ENCODE measurements around the gene GCN1. TPM values are rescaled to one million over a fixed set of nuclear protein-coding genes. Genes with fewer than 3 reads are reported as not detected.

The GCN1 gene
- total RNA-seq, 3 donors from 2014 or later, result 74.6 to 108 (median 76.7) TPM

DNA sequence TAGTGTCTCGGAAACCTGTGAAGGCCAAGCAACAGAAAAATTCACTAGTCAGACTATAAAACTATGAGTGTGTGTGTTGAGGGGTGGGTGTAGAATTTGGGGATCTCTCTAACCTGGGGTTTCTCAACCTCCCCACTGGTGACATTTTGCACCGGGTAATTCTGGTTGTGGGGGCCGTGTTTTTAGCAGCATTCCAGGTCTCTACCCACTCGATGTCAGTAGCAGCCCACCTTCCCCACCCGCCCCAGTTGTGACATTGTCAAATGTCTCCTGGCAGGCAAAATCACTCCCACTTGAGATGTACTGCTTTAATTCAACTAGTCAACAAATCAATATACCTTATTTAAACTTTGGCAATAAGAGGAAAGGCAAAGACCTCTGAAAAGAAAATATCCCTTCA is 4.1 kb downstream of the GCN1 start:
- H3K4me1 ChIP-seq (ENCODE audit: low read depth), result peaks cover 24% of the 10 kb centered on the region
- H3K9me3 ChIP-seq, result no peaks in the 10 kb centered on the region
- H3K4me3 ChIP-seq, result no peak overlapping the region
- intact Hi-C loops (cut with DNase I, micrococcal nuclease), result no loop called here
- TF ChIP-seq, protein P1, sequence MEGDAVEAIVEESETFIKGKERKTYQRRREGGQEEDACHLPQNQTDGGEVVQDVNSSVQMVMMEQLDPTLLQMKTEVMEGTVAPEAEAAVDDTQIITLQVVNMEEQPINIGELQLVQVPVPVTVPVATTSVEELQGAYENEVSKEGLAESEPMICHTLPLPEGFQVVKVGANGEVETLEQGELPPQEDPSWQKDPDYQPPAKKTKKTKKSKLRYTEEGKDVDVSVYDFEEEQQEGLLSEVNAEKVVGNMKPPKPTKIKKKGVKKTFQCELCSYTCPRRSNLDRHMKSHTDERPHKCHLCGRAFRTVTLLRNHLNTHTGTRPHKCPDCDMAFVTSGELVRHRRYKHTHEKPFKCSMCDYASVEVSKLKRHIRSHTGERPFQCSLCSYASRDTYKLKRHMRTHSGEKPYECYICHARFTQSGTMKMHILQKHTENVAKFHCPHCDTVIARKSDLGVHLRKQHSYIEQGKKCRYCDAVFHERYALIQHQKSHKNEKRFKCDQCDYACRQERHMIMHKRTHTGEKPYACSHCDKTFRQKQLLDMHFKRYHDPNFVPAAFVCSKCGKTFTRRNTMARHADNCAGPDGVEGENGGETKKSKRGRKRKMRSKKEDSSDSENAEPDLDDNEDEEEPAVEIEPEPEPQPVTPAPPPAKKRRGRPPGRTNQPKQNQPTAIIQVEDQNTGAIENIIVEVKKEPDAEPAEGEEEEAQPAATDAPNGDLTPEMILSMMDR (IDR thresholded peaks at IDR 0.05), result no peak
- H3K36me3 ChIP-seq (ENCODE audit: low read depth), result no peaks in the 10 kb centered on the region
- DNase-seq (no peak), ATAC-seq (no peak)

DNA sequence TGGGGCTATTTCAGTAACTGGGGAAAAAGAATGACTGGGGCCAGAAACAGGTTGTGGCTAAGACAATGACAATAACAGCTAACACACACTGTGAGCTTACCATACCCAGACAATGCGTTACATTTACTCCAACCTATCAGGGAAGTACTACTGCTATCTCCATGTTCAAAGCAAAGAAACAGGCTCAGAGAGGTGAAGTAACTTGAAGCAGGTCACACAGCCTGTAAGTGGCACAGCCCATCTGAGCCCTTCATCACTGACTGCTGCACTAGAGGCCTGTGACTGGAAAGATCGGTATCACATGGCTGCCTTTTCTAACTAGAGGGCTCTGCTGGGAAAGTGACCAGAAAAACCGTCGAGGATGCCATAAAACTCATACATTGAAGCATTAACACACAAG is 7.9 kb downstream of the GCN1 start:
- H3K4me1 ChIP-seq (ENCODE audit: low read depth), result peaks cover 3% of the 10 kb centered on the region
- TF ChIP-seq, protein P1 (IDR thresholded peaks at IDR 0.05), result no peak
- DNase-seq, result no peak
- H3K9me3 ChIP-seq, result no peaks in the 10 kb centered on the region
- H3K36me3 ChIP-seq (ENCODE audit: low read depth), result peaks cover 3% of the 10 kb centered on the region
- H3K4me3 ChIP-seq, result no peak overlapping the region
- no peak for ATAC-seq
- intact Hi-C loops (cut with DNase I, micrococcal nuclease), result no loop called here

DNA sequence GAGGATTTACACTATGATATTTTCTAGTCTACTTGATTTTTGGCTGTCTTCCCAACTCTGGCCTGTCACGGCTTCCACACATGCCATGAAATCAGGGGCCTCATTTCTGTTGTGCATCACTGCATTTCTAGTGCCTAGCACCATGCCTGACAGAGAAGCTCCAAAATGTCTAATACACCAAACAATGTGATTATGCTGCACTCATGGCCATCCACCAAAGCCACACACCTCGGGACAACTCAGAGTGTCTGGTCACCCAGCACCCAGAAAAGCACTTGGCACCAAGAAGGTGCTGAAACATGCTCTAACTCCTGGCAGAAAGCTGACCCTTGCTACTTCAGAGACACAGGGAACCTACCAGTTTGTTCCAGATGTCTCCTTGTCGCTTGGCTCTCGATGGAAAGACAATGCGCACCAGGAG is 11.3 kb downstream of the GCN1 start:
- ATAC-seq (no peak), DNase-seq (no peak)
- Histone ChIP-seq H3K9me3 (no peaks in the 10 kb centered on the region), H3K4me3 (no peak overlapping the region), H3K36me3 (ENCODE audit: low read depth) (peaks cover 13% of the 10 kb centered on the region), H3K4me1 (ENCODE audit: low read depth) (no peaks in the 10 kb centered on the region)
- TF ChIP-seq, protein P1 (IDR thresholded peaks at IDR 0.05), result no peak
- intact Hi-C loops (cut with DNase I, micrococcal nuclease), result no loop called here

DNA sequence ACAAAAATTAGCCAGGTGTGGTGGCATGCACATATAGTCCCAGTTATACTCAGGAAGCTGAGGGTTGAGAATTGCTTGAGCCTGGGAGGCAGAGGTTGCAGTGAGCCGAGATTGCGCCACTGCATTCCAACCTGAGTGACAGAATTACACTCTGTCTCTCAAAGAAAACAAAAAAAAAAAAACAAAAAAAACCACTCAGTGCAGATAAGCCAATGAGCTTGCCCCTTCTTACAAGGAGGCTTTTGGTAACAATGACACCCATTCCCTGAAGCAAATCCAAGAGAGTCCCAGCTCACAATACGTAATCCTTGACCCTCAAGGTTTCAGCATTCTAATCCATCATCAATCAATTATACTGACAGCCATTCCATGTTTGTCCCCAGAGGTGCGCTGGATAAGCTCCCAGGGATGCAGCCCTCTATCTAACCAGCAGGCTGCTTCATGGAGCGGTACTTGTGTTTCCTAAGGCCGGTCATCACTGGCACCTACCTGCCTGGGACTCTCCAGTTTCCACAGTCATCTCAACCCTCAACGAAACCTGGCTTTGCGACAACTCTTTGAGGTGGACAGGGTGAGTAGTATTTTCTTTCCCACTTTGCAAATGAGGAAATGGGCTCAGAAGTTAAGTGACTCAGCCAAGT is 12.4 kb downstream of the GCN1 start:
- DNase-seq (no peak), ATAC-seq (no peak)
- H3K4me1 ChIP-seq (ENCODE audit: low read depth), result no peaks in the 10 kb centered on the region
- H3K36me3 ChIP-seq (ENCODE audit: low read depth), result peaks cover 18% of the 10 kb centered on the region
- H3K9me3 ChIP-seq, result no peaks in the 10 kb centered on the region
- TF ChIP-seq, protein P1 (IDR thresholded peaks at IDR 0.05), result no peak
- intact Hi-C loops (cut with DNase I, micrococcal nuclease), result no loop called here
- H3K4me3 ChIP-seq, result no peak overlapping the region

DNA sequence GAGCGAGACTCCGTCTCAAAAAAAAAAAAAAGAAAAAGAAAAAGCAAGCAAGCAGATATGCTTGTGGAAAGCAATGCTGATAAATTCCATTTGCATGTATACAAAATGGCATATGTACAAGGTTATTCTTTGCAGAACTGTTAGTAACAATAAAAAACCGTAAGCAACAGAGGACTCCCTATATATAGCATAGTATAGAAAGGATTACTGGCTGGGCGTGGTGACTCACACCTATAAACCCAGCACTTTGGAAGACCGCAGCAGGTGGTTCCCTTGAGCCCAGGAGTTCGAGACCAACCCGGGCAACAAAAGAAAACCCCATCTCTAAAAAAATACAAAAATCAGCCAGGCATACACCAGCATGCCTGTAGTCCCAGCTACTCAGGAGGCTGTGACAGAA is 13.5 kb downstream of the GCN1 start:
- H3K9me3 ChIP-seq, result no peaks in the 10 kb centered on the region
- TF ChIP-seq, protein P1 (IDR thresholded peaks at IDR 0.05), result no peak
- no peak overlapping the region for H3K4me3 ChIP-seq
- H3K36me3 ChIP-seq (ENCODE audit: low read depth), result peaks cover 24% of the 10 kb centered on the region
- ATAC-seq (peak; percentile 55), DNase-seq (no peak)
- intact Hi-C loops (cut with DNase I, micrococcal nuclease), result no loop called here
- no peaks in the 10 kb centered on the region for H3K4me1 ChIP-seq (ENCODE audit: low read depth)

DNA sequence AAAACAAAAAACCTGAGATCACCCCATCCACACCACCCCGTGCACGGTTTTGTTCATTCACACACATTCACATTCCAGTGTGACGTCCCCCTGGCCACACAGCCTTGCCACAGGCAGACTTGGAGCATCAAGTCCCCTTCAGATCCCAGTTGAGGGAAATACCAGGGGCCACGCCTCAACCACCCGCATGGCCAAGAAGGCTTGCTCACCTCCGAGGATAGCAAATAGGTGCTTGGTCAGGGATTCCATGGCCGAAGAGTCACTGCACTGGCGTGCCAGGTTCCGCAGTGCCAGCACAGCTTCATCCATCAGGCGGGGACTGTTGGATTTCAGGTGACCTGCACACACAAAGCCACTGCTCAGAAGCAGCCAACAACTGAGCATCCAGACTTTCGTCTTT is 19.0 kb downstream of the GCN1 start:
- no peaks in the 10 kb centered on the region for H3K4me1 ChIP-seq (ENCODE audit: low read depth)
- peaks cover 41% of the 10 kb centered on the region for H3K36me3 ChIP-seq (ENCODE audit: low read depth)
- no peak for DNase-seq
- TF ChIP-seq, protein P1 (IDR thresholded peaks at IDR 0.05), result no peak
- H3K9me3 ChIP-seq, result no peaks in the 10 kb centered on the region
- intact Hi-C loops (cut with DNase I, micrococcal nuclease), result no loop called here
- no peak overlapping the region for H3K4me3 ChIP-seq
- ATAC-seq, result no peak
